GM12875 (cell line): ENCODE results near the gene SASH1.

Source experiments
- H3K4me3 ChIP-seq: one replicate; pipeline ENCODE4 v1.5.1; 2011; ENCODE audit warnings: low read depth, low read length, control low read depth
- TF ChIP-seq, protein P1 (sequence below): IDR thresholded peaks from 2 replicates; pipeline ENCODE4 v1.5.1; 2011; ENCODE audit warnings: low read depth, mild to moderate bottlenecking, control low read depth, inconsistent platforms, low read length, moderate library complexity, borderline replicate concordance; ENCODE audit not compliant: insufficient read depth

SASH1 gene

DNA sequence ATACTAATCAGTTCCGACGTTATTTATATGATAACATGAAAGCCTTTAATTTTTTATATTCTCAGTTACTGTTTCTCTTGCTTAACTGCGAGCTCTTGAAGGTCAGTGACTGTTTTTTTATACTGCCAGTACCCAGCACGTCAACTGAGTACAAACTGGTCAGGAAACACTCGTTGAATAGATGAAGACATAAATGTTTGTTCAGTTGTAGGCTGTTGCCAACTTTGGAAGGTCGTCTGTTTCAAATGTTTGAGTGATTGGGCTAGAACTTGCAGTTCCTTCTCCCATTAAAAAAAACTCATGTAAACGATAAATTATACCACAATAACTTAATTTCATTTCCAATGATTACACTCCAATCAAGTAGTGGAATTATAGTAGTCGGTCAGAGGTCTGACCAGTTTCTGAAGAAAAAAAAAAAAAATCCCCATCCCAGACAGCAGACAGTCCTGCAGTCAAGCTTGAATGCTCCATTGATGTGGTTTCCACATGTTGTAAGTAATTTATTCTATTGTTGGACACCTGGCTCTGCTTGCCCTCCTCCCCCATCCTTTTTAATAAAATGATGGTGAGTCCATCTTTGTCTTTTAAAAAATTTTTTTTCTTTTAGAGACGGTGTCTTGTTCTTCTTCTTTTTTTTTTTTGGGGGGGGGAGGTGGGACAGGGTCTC is 81.1 kb downstream of the SASH1 start:
- TF ChIP-seq, protein P1, sequence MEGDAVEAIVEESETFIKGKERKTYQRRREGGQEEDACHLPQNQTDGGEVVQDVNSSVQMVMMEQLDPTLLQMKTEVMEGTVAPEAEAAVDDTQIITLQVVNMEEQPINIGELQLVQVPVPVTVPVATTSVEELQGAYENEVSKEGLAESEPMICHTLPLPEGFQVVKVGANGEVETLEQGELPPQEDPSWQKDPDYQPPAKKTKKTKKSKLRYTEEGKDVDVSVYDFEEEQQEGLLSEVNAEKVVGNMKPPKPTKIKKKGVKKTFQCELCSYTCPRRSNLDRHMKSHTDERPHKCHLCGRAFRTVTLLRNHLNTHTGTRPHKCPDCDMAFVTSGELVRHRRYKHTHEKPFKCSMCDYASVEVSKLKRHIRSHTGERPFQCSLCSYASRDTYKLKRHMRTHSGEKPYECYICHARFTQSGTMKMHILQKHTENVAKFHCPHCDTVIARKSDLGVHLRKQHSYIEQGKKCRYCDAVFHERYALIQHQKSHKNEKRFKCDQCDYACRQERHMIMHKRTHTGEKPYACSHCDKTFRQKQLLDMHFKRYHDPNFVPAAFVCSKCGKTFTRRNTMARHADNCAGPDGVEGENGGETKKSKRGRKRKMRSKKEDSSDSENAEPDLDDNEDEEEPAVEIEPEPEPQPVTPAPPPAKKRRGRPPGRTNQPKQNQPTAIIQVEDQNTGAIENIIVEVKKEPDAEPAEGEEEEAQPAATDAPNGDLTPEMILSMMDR, result no peak
- no peak overlapping the region for H3K4me3 ChIP-seq

GRCh38 chr6:148425443-148425842 is 82.8 kb downstream of the SASH1 start:
- no peak overlapping the region for H3K4me3 ChIP-seq
- TF ChIP-seq, protein P1, result no peak

- H3K4me3 ChIP-seq, result no peak overlapping the region
- TF ChIP-seq, protein P1, result no peak
Measured at GRCh38 chr6:148426317-148426977, 83.8 kb downstream of the SASH1 start.

GRCh38 chr6:148427333-148427732 is 84.7 kb downstream of the SASH1 start:
- TF ChIP-seq, protein P1, result no peak
- H3K4me3 ChIP-seq, result no peak overlapping the region

GRCh38 chr6:148429423-148429822 is 86.8 kb downstream of the SASH1 start:
- TF ChIP-seq, protein P1, result no peak
- H3K4me3 ChIP-seq, result no peak overlapping the region

DNA sequence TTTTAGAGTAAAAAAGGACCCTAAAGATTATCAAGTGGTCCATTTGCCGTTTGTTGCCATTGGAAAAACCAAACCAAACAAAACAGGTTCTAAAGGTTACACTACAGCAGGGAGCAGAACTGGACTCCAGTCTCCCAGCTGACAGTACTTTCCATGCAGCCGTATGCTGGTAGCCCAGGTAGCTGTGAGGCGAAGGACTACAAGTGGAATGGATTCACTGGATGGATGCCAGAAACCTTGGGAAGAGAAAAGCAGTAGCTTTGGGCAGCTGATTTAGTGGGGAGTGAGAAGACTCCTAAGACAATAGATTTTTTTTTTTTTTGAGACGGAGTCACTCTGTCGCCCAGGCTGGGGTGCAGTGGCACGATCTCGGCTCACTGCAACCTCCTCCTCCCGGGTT is 88.3 kb downstream of the SASH1 start:
- TF ChIP-seq, protein P1, result no peak
- no peak overlapping the region for H3K4me3 ChIP-seq

DNA sequence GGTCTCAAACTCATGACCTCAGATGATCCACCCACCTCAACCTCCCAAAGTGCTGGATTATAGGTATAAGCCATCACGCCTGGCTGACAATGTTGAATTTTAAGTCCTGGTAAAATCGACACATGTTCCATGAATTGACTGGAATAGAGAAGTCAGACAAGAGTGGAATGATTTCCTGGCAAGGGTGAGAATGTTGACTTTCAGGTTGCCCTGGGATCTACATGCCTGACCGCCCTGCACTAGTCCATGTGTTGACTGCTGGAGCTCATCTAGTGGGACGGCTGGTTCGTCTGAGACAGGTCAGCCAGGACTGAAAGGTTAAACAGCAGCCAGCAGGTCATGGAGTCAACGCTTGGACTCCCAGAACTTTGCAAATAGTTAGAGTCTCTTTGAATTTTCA is 88.8 kb downstream of the SASH1 start:
- TF ChIP-seq, protein P1, result no peak
- no peak overlapping the region for H3K4me3 ChIP-seq
